Keratinocyte (primary cell): ENCODE data around the gene MAPRE3. TPM values are rescaled to one million over a fixed set of nuclear protein-coding genes. Genes with fewer than 3 reads are reported as not detected.

ENCODE experiments used
- DNase-seq: peaks from one replicate; pipeline ENCODE4 v3.0.0-alpha.2; 2011; ENCODE audit warnings: low read depth, missing footprints, low spot score
- FAIRE-seq: peaks from 2 replicates; lab custom pipeline; 2011; peaks lifted over from hg19 to GRCh38; lab: Jason Lieb, UNC
- H2AFZ ChIP-seq: 2 replicates; pipeline ENCODE4 v1.6.0; 2012; ENCODE audit warnings: low read length, control low read depth, inconsistent platforms; ENCODE audit not compliant: control insufficient read depth
- H3K27ac ChIP-seq: 2 replicates; pipeline ENCODE4 v1.5.1; 2011; ENCODE audit warnings: low read length; ENCODE audit not compliant: control insufficient read depth, insufficient read depth
- H3K27me3 ChIP-seq: 3 replicates; pipeline ENCODE4 v1.6.0; 2011; ENCODE audit warnings: low read length; ENCODE audit not compliant: control insufficient read depth, insufficient read depth; ENCODE audit errors: extremely low read depth
- H3K36me3 ChIP-seq, 2 experiments: 2 replicates in 1 of 2; 3 replicates in 1 of 2; pipeline ENCODE4 v1.5.1; 2011; ENCODE audit warnings: low read length in 2 of 2, mild to moderate bottlenecking in 1 of 2; ENCODE audit not compliant: control insufficient read depth in 2 of 2, insufficient read depth in 2 of 2; ENCODE audit errors: extremely low read depth in 1 of 2
- H3K4me1 ChIP-seq: 3 replicates; pipeline ENCODE4 v1.5.1; 2011; ENCODE audit warnings: low read length; ENCODE audit not compliant: control insufficient read depth, insufficient read depth; ENCODE audit errors: extremely low read depth
- H3K4me2 ChIP-seq: 3 replicates; pipeline ENCODE4 v1.6.0; 2011; ENCODE audit warnings: low read depth, low read length; ENCODE audit not compliant: control insufficient read depth, insufficient read depth; ENCODE audit errors: extremely low read depth
- H3K4me3 ChIP-seq, 3 experiments: fragments of 200-600 bp in 1 of 3; sonication (generic) in 1 of 3; 2 replicates in 2 of 3; 3 replicates in 1 of 3; pipeline ENCODE4 v1.5.1; 2011 to 2016; ENCODE audit warnings: low read length in 3 of 3, mild to moderate bottlenecking in 3 of 3, control low read depth in 2 of 3, inconsistent platforms in 1 of 3, low read depth in 1 of 3, mixed read lengths in 1 of 3, mixed run types in 1 of 3, moderate library complexity in 1 of 3; ENCODE audit not compliant: control insufficient read depth in 2 of 3, insufficient read depth in 2 of 3; ENCODE audit errors: extremely low read depth in 1 of 3
- H3K79me2 ChIP-seq: 2 replicates; pipeline ENCODE4 v1.6.0; 2012; ENCODE audit warnings: low read length; ENCODE audit not compliant: control insufficient read depth, insufficient read depth
- H3K9ac ChIP-seq: 3 replicates; pipeline ENCODE4 v1.6.0; 2011; ENCODE audit warnings: low read length; ENCODE audit not compliant: control insufficient read depth, insufficient read depth; ENCODE audit errors: extremely low read depth
- H3K9me1 ChIP-seq: 3 replicates; pipeline ENCODE4 v1.6.0; 2011; ENCODE audit warnings: low read length; ENCODE audit not compliant: control insufficient read depth, insufficient read depth; ENCODE audit errors: extremely low read depth
- H3K9me3 ChIP-seq: 2 replicates; pipeline ENCODE4 v1.5.1; 2012; ENCODE audit warnings: low read depth, low read length; ENCODE audit not compliant: control insufficient read depth
- H4K20me1 ChIP-seq: 3 replicates; pipeline ENCODE4 v1.6.0; 2011; ENCODE audit warnings: low read length; ENCODE audit not compliant: control insufficient read depth, insufficient read depth; ENCODE audit errors: extremely low read depth
- EZH2 ChIP-seq: IDR thresholded peaks from one replicate; pipeline ENCODE4 v1.6.1; 2012; ENCODE audit warnings: inconsistent platforms, mild to moderate bottlenecking, low read length, moderate library complexity
- dilution Hi-C: fragments of 300-500 bp; cut with MboI; formaldehyde crosslinking; loops from one replicate; pipeline ENCODE4 v1.7.0; 2020; ENCODE audit warnings: low sequenced_read_pairs; ENCODE audit not compliant: extremely low pct_ligation_motif_present
- polyA plus RNA-seq, 5 experiments: library from polyadenylated mRNA; depleted of rRNA in 3 of 5; stranded (reverse) in 3 of 5; stranded (forward) in 1 of 5; unstranded in 1 of 5; fragments of >200 nt; gene quantifications; 1 replicate in 1 of 5; 2 replicates in 3 of 5; 3 replicates in 1 of 5; pipeline versions ENCODE4 v1.2.1 to v1.2.3, GENCODE V29; 2011 to 2012; ENCODE audit warnings: missing spikeins in 2 of 5, low read depth in 1 of 5, low replicate concordance in 1 of 5
- TF ChIP-seq, protein P1 (sequence below), 3 experiments: IDR thresholded peaks in 1 of 3; conservative IDR thresholded peaks in 1 of 3; optimal IDR thresholded peaks in 1 of 3; 2 replicates in 2 of 3; 3 replicates in 1 of 3; pipeline versions ENCODE3 to v1.5.1; 2011; ENCODE audit warnings: low read length in 3 of 3, mild to moderate bottlenecking in 3 of 3, moderate library complexity in 2 of 3, control low read depth in 1 of 3, inconsistent platforms in 1 of 3; ENCODE audit not compliant: insufficient read depth in 2 of 3; ENCODE audit errors: extremely low read depth in 1 of 3

The MAPRE3 gene
- polyA plus RNA-seq, 1 donor (not counting 4 experiments of a cell fraction or from before 2014, with no cell fraction given), result 12.6 TPM

GRCh38 chr2:27069436-27069835, 99.0 kb downstream of the MAPRE3 start:
- Histone ChIP-seq H3K4me2 (peak overlapping the region; percentile 94), H3K27ac (no peak overlapping the region), H3K36me3 (peaks cover 13 to 27% of the 10 kb centered on the region in 2 experiments), H3K4me3 (no peak overlapping the region), H3K79me2 (peaks cover 34% of the 10 kb centered on the region), H3K4me1 (peaks cover 17% of the 10 kb centered on the region), H3K27me3 (no peaks in the 10 kb centered on the region), H4K20me1 (no peaks in the 10 kb centered on the region), H3K9me1 (peaks cover 2% of the 10 kb centered on the region), H3K9ac (no peak overlapping the region), H2AFZ (no peak overlapping the region), H3K9me3 (no peaks in the 10 kb centered on the region)
- dilution Hi-C loops, result no loop called here
- TF ChIP-seq, protein P1, sequence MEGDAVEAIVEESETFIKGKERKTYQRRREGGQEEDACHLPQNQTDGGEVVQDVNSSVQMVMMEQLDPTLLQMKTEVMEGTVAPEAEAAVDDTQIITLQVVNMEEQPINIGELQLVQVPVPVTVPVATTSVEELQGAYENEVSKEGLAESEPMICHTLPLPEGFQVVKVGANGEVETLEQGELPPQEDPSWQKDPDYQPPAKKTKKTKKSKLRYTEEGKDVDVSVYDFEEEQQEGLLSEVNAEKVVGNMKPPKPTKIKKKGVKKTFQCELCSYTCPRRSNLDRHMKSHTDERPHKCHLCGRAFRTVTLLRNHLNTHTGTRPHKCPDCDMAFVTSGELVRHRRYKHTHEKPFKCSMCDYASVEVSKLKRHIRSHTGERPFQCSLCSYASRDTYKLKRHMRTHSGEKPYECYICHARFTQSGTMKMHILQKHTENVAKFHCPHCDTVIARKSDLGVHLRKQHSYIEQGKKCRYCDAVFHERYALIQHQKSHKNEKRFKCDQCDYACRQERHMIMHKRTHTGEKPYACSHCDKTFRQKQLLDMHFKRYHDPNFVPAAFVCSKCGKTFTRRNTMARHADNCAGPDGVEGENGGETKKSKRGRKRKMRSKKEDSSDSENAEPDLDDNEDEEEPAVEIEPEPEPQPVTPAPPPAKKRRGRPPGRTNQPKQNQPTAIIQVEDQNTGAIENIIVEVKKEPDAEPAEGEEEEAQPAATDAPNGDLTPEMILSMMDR (optimal IDR thresholded peaks at IDR 0.05 in 1 of 3, IDR thresholded peaks at IDR 0.05 in 1 of 3, conservative IDR thresholded peaks at IDR 0.05 in 1 of 3; ENCODE audit: extremely low read depth in 1 of 3, insufficient read depth in 2 of 3, low read length in 3 of 3), result no peak
- no peak for TF ChIP-seq EZH2
- no peak for FAIRE-seq
- DNase-seq, result no peak

DNA sequence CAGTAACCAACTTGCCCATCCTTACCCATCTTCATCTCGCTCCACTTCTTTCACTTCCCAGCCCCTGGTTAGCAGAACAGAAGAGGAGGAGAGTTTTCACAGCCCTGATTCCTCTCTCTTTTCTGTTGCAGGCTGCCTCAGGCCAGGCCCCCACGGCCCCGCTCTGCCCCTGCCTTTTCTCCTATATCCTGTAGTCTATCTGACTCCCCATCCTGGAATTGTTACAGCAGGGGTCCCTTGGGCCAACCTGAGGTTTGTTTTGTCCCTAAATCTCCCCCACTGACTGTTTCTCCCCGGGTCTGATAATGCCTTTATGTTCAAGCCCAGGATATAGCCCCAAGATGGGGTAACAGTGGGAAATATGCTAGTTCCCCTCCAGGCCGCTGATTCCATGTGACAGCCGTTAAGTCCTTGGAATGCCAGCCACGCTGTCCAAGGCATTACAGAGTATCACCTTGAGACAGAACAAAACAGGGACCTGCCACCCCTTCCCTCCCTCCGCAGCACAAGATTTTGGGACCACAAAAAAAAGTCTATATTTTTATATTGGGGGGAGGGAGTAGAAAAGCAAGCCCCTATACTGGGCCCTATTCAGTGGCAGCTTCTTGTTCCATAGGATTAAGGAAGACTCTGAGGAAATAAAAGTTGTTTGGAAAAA, 99.7 kb downstream of the MAPRE3 start:
- no peak for FAIRE-seq
- peaks cover 2% of the 10 kb centered on the region for H3K9me1 ChIP-seq
- peak overlapping the region; percentile 85 for H3K27ac ChIP-seq
- peaks cover 17% of the 10 kb centered on the region for H3K4me1 ChIP-seq
- peaks cover 13 to 27% of the 10 kb centered on the region in 2 experiments for H3K36me3 ChIP-seq
- DNase-seq, result no peak
- peak overlapping the region; percentile 92 for H3K9ac ChIP-seq
- dilution Hi-C loops, result no loop called here
- no peak overlapping the region for H2AFZ ChIP-seq
- H4K20me1 ChIP-seq, result no peaks in the 10 kb centered on the region
- H3K79me2 ChIP-seq, result peaks cover 34% of the 10 kb centered on the region
- H3K9me3 ChIP-seq, result no peaks in the 10 kb centered on the region
- no peaks in the 10 kb centered on the region for H3K27me3 ChIP-seq
- TF ChIP-seq EZH2, result no peak
- TF ChIP-seq, protein P1 (optimal IDR thresholded peaks at IDR 0.05 in 1 of 3, IDR thresholded peaks at IDR 0.05 in 1 of 3, conservative IDR thresholded peaks at IDR 0.05 in 1 of 3; ENCODE audit: extremely low read depth in 1 of 3, insufficient read depth in 2 of 3, low read length in 3 of 3), result no peak
- peak overlapping the region; percentile 94 for H3K4me2 ChIP-seq
- H3K4me3 ChIP-seq, result peak overlapping the region; percentile 95 to 97 (median 95)
